HCEC 1CT (cell line): Measurements from ENCODE around the gene DLK2.
A peak's percentile ranks its signal among the peaks of the same experiment; 100 is the strongest.
"Not testable (repeated sequence)": the region's sequence is repeated elsewhere in the genome, so short reads cannot be mapped to it uniquely, and the experiment has no call there.

Experiments used
- DNase-seq: peaks from one replicate; pipeline ENCODE4 v3.0.0-alpha.2; 2017

The DLK2 gene, protein sequence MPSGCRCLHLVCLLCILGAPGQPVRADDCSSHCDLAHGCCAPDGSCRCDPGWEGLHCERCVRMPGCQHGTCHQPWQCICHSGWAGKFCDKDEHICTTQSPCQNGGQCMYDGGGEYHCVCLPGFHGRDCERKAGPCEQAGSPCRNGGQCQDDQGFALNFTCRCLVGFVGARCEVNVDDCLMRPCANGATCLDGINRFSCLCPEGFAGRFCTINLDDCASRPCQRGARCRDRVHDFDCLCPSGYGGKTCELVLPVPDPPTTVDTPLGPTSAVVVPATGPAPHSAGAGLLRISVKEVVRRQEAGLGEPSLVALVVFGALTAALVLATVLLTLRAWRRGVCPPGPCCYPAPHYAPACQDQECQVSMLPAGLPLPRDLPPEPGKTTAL

DNA sequence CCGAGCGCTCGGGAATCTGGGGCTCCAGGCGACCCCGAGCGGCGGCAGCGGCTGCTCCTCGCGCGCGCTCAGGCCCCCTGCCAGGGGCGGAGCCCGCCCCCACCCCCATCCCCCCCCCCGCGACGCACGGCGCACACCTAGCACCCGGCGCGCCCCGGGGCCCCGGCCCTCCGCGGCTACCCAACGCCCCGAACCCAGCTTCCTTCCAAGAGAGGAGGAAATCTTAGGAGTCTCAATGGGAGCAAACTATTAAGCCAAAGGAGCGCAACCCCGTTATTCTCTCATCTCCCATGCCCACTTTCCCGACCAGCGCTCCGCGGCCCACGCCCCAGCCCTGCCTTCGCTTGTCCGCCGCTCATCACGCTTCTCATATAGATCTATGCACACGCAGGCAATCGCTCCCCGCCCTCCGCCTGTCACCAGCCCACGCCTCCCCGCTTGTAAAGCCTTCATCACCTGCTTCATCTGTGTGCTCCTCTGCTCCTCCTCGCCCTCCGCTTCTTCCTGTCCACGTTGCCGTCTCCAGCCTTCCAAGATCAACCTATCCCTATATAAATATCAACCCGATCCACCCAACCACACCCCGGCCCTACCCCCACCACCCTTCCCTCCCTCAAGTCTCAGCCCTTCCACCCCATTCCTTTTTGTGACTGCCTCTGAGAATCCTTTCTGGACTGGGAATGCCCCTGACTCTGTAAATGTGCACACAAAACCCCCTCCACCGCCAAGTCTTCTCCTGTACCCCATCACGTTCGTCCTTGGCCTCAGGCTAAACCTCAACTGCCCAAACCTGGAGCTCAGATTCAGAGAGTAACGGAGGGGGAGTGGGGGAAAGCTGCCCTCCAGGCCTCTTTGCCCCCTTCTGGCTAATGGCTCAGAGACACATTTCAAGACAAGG lies at the start of gene DLK2:
Gene DLK2, minus strand, starts transcription at position 18 of the 898 bp plus-strand sequence. CDS start 723 bp downstream, outside the sequence.
- no peak for DNase-seq

DNA sequence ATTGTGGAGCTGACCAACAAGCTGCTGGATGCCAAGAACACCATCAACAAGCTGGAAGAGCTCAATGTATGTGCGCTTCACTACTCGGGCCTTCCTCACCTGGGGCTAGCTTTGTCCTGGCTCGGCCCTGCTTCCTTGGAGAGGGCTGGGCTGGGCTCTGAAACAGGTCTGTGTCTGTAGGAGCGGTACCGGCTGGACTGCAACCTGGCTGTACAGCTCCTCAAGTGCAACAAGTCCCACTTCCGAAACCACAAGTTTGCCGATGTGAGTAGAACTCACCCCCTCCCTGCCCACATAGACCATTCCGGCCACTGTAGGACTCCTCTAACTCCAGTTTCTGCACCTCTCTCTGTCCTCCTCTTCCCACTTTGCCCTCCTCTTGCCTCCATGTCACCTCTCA lies 48.1 kb upstream of the DLK2 start:
- DNase-seq: no peak

DNA sequence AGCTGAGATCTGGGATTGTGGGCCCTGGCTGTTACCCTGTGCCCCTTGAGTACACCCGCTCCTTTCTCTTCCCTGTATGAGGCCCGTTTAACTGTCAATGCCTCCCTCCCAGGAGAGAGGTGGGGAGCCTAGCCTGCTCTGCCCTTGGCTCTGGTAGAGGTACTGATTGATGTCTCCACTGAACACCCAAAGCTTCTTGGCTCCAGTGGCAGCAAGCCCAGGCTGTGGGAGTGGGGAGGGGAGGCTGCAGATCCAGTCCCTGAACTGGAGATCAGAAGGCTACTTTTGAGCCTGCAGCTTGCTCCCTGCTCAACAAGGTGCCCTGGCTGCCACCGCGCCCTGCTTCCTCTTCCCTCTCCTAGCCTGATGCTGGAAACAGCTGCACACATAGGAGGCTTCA lies 47.3 kb upstream of the DLK2 start:
- no peak for DNase-seq

DNA sequence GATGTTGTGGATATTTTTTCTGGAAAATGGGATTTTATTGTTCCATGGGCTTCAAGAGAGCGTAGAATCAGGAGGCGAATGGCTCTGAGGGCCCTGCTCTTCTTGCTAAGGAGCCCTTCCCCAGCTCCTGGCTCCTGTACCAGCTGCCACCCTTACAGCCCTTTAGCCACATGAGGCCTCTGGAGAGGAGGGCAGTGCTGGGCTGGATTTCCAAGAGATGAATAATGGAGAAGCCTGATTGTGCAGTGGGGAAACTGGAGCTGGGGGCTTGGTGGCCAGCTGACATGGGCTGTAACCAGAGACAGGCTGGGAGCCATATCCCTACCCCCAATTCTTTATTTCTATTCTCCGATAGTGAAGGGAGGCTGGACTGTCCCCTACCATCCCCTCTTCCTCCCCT lies 45.6 kb upstream of the DLK2 start:
- no peak for DNase-seq

DNA sequence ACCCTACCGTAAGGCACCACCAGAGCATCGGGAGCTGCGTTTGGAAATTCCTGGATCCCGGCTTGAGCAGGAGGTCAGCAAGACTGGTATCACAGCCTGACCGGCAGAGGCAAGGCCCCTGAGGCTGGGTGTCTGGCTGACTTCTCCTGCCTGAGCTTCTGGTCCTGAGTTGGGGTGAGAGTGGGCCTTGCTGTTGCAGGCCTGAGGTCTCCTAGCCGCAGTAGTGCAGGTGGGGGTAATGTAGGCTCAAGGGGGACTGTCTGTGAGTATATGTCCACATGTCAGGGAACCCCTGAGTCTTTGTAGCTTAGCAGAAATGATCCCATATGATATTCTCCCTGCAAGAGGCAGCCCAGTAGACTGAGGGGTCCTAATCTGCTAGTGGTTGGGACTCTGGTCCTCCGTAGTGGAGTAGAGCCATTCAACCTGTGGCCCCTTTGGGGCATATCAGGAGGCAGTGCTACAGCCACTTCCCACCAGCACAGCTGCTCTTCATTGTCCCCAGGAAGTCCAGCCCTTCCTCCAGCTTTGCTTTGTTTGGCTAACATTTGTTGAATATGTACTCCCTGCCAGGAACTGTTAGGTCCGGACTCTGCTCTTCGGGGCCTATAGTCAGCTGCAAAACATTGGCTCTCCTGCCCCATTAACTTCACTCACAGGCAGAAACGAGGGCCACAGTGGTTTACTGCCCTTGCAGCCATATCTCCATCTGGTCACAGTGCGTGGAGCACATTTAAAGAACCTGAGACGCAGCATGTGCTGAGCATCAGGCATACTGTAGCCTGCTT lies 43.9 kb upstream of the DLK2 start:
- DNase-seq: no peak

DNA sequence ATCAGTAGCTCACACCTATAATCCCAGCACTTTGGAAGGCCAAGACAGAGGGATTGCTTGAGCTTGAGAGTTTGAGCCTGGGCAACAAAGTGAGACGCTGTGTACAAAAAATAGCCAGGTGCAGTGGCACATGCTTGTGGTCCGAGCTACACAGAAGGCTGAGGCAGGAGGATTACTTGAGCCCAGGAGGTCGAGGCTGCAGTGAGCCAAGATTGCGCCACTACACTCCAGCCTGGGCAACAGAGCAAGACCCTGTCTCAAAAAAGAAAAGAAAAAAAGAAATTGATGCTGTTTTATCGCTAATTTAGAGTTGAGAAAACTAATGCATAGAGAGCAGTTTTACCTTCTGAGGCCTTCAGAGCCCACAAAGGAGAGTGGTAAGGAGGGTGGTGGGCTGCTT lies 42.9 kb upstream of the DLK2 start:
- not testable (repeated sequence) for DNase-seq

DNA sequence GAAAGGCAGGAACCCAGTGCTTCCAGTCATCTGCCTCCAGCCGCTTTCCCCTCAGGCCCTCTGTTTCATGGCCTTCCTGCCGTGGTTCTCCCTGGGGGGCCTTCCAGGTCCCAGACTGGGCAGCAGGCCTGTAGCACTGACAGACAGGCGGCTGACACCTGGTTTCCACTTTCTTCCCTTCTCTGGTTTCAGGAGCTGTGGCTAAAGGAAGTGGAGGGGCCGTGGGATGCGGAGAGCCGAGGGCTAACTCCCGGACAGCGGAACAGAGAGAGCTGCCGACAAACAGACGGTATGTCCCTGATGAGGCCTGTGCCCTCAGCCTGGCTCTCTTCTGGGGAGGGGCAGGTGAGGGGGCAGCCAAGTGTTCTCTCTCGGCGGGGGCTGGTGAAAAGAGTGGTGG lies 42.3 kb upstream of the DLK2 start:
- no peak for DNase-seq

DNA sequence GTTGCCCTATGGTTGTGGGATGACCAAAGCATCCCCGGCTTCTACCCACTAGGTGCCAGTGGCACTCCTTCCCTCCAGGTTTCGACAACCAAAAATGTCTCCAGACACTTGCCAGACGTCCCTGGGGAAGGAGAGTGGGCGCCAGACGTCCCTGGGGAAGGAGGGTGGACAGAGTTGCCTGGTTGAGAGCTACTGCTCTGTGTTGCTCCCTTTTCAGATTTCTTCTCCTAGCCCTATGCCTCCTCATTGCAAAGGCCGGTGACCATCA lies 41.7 kb upstream of the DLK2 start:
- DNase-seq: no peak

DNA sequence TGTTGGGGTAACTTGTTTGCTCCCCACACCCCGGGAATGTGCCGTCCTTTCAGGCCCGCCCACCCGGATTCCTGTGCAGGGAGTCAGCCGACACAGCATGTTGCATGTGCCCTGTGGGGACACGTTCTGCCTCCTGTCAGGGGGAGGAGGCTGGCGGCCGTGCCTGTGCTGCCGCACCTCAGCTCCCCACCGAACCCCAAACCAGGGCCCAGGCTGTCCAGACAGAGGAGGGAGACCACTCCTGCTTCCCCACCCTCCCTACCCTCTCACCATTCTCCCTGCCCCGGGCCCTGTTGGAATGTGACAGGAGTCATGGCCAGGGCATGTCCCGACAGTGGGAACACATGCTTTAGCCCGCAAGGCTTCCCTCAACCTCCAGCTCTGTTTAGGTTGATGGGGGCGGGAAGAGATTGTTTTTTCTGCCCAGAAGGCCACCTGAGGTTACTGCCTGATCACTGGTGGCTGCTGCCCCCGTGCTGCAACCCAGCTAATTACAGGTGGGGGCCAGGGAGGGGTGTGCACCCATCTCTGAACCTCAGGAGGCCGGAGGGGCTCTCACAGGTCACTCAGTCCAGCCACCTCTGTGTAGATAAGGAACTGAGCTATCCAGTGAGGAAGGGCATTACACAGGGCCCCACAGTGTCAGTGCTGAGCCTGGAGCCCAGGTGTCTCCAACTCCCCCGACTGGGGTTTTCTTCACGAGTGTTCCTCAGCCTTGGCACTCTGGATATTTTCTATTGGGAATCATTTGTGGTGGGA lies 41.2 kb upstream of the DLK2 start:
- DNase-seq: peak; percentile 67

DNA sequence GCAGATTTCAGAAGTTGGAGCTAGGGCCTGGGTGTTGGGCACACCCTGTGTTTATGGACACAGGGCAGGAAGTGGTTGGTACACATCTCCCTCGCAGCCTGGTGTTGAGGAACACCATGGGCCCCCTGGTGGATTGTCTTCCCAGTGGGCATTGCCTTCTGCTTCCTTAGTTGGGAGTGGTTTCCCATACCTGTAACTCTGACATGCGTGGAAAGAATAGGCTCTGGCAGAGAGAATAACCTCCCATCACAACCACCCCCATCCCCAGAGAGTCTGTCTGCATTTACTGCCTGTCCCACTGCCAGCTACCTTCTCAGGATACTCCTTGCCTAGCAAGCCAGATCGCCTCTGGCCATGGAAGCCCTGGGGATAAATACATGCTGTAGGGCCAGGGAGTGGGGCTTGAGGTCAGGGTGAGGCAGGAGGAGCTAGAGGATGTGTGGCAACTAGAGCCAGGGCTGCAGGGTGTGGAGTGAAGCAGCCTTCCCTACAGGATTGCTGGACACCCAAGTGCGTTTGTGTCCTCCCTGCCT lies 40.1 kb upstream of the DLK2 start:
- DNase-seq: no peak

DNA sequence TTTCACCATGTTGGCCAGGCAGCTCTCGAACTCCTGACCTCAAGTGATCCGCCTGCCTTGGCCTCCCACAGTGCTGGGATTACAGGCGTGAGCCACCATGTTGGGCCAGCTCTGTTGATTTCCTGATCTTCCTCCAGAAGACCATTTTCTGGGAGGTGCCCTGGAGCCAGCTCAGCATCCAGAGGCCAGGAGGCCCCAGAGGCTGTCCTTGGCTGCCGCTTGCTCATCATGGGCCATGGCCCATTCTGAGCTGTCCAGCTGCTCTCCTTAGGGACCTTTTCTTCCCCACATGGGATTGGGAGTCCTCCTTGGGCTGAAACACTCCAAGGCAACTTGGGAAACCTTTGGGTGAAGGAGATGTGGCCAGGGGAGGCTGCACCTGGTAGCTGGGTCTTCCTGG lies 39.4 kb upstream of the DLK2 start:
- DNase-seq: no peak

DNA sequence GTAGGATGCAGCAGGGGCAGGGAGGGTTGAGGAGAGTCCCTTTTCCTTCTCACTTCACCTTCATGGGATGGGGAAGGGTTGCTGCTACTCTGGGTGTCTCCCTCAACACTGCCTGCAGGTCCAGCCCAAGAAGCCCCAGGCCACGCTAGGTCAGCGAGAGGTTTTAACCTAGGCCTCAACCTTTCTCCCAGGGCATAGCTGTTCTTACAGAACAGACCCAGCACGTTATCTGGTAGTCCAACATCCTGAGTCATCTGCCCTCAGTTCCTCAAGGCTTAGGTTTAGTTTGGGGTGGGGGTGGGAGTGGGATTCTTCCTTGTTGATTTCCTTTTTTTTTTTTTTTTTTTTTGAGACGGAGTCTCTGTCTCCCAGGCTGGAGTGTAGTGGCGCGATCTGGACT lies 39.0 kb upstream of the DLK2 start:
- no peak for DNase-seq

DNA sequence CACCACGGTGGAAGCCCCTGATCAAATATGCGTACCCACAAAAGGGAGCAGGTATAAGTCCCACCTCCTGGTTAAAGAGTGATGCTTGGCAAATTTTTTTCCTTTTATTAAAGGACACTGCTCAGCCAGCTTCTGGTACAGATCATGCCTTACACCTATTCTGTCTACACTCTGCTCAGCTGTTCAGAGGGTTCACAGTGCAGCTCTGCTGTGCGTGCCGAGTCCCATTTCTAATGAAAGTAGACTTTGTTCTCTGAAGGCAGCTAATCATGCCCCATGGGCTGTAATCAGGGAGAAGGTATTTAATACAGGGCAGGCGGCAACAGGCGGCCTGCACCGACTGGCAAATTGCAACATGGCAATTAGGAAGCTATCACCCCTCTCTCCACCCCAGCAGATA lies 38.5 kb upstream of the DLK2 start:
- DNase-seq: no peak

DNA sequence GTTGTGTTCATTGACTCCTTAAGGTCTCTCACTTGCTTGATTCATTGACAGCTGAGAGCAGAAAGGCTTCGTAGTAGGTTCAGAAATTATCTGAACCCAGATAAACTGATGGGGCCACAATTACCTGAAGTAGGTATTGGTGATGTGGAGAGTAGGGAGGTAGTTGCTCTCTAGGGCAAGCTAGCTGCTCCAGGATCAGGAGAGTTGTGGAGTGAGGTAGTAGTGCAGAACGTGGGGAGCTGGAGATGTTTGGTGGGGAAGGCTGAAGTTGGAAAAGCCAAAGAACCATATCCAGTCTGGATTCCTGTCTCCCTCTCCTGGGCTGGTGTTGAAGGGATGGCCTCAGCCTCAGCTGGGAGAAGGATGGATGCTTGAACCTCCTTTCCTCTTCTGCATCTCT lies 37.9 kb upstream of the DLK2 start:
- DNase-seq: no peak

DNA sequence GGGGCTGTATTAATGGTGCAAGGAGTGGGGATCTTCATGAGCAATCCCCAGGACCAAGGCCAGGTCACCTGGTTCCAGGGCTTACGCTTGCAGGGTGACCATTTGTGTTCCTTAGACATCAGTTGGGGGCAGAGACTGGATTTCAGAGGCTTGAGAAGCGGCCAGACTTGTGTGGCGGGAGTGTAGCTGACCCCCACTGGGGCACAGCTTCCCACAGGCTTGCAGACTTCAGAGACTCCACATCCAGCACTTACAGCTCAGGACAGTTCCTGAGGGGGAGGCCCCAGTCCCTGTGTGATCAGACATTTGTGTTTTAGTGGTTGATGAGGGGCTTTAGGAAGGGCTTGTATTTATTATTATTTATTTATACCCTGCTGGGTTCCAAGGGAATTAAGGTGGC lies 37.3 kb upstream of the DLK2 start:
- DNase-seq: no peak

DNA sequence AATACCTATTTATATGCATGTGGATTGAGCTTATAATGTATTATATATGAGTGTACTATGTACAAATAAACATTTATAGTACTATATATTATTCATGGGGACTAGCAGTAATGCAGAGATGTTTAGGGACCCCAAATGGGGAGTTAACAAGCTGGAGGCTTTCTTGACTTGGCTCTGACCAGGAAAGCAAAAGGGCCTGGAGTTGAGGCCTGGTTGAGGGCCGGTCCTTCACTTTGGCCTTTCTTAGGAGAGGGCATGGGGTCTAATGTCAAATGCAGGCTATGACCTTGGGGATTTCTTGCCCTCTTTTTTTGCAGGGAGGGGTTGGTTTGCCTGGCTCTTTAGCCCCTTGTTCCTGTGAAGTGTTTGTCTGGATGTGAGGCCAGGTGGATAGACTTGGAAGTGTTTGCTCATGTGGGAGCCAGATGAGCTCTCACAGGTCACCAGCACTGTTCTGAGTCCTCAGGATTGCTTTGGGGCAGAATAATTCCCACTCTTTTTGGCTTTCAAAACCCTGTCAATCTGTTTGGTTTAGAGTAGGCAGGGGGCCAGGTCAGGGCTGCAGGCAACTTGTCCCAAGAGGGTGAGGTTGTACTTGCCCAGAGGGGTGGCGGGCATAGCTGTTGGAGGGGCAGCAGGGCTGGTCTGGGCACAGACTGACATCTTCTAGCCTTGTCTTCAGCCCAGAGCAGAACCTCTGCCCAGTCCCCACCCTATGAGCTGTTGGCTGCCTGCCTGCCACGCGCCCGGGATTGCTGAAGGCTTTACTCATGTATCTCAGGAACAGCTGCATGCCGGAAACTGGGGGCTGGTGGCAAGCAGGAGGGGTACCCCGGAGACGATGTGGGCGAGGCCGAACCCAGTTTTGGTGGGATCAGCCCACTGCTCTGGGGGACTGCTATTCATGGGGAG lies 36.7 kb upstream of the DLK2 start:
- DNase-seq: peak; percentile 82

DNA sequence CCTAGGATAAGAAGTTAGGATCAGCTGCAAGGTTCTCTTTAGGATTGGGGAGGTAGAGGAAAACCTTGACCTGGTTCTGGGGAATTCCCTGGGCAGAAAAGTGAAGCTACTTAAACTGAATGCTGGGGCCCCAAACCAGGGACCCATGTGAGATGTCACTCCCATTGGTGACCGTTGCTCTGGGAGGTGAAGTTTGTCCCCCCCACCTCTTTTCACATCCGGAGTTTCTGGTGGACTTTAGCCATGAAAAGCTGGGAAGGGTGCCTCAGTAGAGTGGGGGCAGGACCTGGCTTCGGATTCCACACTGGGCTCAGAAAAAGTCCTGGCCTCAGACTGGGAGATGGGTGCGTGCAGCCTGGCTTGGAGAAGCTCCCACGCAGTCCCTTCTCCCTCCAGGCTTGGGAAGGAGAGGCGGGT lies 35.2 kb upstream of the DLK2 start:
- no peak for DNase-seq

DNA sequence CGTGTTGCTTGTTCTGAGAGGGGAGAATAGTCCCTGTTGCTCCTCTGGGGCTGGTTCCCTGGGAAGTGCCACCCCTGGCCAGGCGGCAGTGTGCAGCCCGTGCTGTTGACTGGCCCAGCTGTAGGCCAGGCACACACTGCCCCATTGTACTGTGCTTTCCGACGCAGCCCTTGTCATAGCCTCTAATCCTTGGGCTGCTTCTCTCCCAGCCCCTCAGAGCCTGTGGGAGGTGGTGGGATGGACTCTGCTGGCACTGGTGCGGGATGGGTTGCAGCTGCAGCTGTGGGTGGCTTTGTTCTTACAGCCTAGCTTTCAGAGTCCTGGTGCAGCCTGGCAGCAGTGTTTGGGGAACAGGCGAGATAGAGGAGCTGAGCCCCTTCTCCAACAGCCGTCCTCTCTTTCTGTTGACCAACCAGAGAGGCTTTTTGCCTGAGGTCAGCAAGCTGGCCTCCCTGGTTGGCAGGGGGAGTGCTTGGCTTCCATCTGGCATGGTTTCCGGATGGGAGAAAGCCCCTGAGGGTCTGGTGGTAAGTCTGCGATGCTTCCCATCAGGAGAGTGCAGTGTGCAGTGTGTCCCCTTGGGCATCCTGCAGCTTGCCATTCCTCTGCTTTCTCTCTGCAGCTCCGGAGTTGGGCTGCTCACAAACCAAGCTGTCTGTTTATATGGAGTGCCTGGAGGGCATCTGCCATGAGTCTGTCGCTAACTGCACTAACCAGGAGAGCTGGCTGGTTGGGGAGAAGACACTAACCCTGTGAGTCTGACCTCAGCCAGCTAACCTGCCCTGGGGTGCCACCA lies 34.1 kb upstream of the DLK2 start:
- DNase-seq: no peak

DNA sequence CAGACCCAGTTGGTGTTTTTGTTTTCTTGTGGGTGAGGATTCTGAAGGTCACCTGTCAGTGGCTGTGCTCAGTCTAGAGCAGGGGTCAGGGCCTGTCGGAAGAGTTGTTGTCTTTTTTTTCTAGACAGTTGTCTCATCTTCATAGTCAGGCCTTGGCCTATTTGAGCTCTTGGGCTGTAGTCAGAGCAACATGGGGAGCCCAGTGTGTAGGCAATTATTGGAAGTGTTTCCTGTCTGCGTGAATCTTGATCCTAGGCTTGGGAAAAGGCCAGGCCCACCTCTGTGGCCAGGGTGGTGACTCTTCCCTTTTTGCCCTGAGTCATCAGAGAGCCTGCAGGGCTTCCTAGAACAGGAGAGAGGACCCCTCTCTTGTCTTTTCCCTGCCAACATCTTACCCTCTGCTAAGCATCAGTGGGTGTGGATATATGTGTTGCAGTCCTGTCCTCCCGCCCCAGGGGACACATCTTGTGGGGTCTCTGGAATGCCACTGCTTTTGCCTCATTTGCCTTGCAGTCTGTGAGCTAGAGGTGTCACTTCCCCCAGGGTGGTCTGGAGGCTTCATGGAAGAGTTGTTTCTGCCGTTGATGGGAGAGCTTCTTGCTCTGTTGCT lies 33.4 kb upstream of the DLK2 start:
- DNase-seq: no peak

DNA sequence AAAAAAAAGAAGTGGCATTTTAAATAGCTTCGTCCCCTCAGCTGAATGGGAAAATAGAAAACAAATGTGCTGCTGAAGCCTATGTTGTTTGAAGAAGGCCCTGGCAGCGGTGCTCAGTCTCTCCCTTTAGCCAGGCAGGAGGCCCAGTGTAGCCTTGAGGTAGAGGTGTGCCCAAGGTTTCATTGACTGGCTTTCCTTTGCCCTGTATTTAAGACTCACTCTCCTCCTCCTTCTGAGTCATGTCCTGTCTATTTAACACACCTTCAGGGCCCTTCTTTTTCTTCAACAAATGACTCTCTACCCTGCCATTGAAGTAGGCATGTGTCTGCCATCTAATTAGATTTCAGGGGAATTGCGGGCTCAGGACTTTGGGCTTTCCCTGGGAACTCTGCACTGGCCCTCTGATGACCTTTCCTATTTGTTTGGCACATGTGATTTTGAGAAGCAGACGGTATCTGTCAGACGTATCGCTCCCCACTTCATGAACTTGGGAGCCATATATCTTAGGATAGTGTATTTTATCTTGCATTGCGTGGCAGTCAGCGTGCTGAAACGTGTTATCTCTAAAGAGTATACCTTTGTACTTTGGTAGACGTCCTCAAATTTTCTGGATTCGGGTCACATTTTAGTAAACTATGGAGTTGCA lies 26.4 kb upstream of the DLK2 start:
- DNase-seq: no peak
